Bronchial epithelial cell (primary cell): ENCODE measurements around the gene C1orf50. TPM values are rescaled to one million over a fixed set of nuclear protein-coding genes. Genes with fewer than 3 reads are reported as not detected.

Experiments
- DNase-seq: peaks from one replicate; pipeline ENCODE4 v3.0.0-alpha.2; 2010; ENCODE audit warnings: low read depth
- FAIRE-seq: peaks from 2 replicates; lab custom pipeline; 2011; peaks lifted over from hg19 to GRCh38; lab: Jason Lieb, UNC
- H3K27me3 ChIP-seq: 2 replicates; pipeline ENCODE4 v1.5.1; 2011; ENCODE audit warnings: low read length; ENCODE audit not compliant: control insufficient read depth, insufficient read depth
- H3K36me3 ChIP-seq: 2 replicates; pipeline ENCODE4 v1.5.1; 2011; ENCODE audit warnings: low read length; ENCODE audit not compliant: control insufficient read depth, insufficient read depth
- H3K4me3 ChIP-seq: 2 replicates; pipeline ENCODE4 v1.5.1; 2011; ENCODE audit warnings: mild to moderate bottlenecking, low read depth, low read length, control low read depth
- CTCF ChIP-seq: IDR thresholded peaks from 2 replicates; pipeline ENCODE4 v1.5.1; 2011; ENCODE audit warnings: mild to moderate bottlenecking, moderate library complexity, low read length, control low read depth, inconsistent platforms; ENCODE audit not compliant: insufficient read depth, severe bottlenecking
- total RNA-seq: library from RNA; depleted of rRNA; stranded (reverse); fragments of >200 nt; gene quantifications from 2 replicates; pipeline ENCODE4 v1.2.1, GENCODE V29; 2014

The C1orf50 gene
- total RNA-seq, 1 donor from 2014 or later, result 9.0 TPM

- Histone ChIP-seq H3K36me3 (no peaks in the 10 kb centered on the region), H3K4me3 (no peak overlapping the region), H3K27me3 (no peaks in the 10 kb centered on the region)
- DNase-seq (no peak), FAIRE-seq (no peak)
- no peak for TF ChIP-seq CTCF
These were observed 17.5 kb downstream of the C1orf50 start for GRCh38 chr1:42784547-42784945.

- no peak for TF ChIP-seq CTCF
- Histone ChIP-seq H3K4me3 (peak within 1 kb of the TSS; percentile 21), H3K36me3 (no peaks in the 10 kb centered on the region), H3K27me3 (no peaks in the 10 kb centered on the region)
- FAIRE-seq (no peak), DNase-seq (no peak)
These were observed 18.1 kb downstream of the C1orf50 start, which contains the start of gene TMEM269 for GRCh38 chr1:42784946-42785693. TSS of gene TMEM269 (plus strand) at chr1:42784991. CDS start at chr1:42789894, 4,903 bp downstream.

- DNase-seq (no peak), FAIRE-seq (no peak)
- no peak overlapping the region for H3K4me3 ChIP-seq
- no peaks in the 10 kb centered on the region for H3K27me3 ChIP-seq
- TF ChIP-seq CTCF, result no peak
- H3K36me3 ChIP-seq, result no peaks in the 10 kb centered on the region
These were observed 19.0 kb downstream of the C1orf50 start for GRCh38 chr1:42786097-42786496.

GRCh38 chr1:42788021-42788420 lies 21.0 kb downstream of the C1orf50 start:
- Histone ChIP-seq H3K27me3 (no peaks in the 10 kb centered on the region), H3K36me3 (no peaks in the 10 kb centered on the region), H3K4me3 (no peak overlapping the region)
- TF ChIP-seq CTCF, result no peak
- FAIRE-seq (no peak), DNase-seq (no peak)

- no peak for FAIRE-seq
These were observed 26.8 kb downstream of the C1orf50 start for GRCh38 chr1:42793824-42794223.

More at GRCh38 chr1:42793824-42794223, 26.8 kb downstream of the C1orf50 start:
- no peaks in the 10 kb centered on the region for H3K36me3 ChIP-seq
- H3K4me3 ChIP-seq, result no peak overlapping the region
- no peak for TF ChIP-seq CTCF
- H3K27me3 ChIP-seq, result no peaks in the 10 kb centered on the region
- no peak for DNase-seq
